HUES64 (cell line): ENCODE measurements around the gene B3GALT6. TPM values are rescaled to one million over a fixed set of nuclear protein-coding genes. Genes with fewer than 3 reads are reported as not detected.
"Not testable (repeated sequence)": the region's sequence is repeated elsewhere in the genome, so short reads cannot be mapped to it uniquely, and the experiment has no call there.

ENCODE experiments used
- H3K27ac ChIP-seq: 2 replicates; pipeline ENCODE4 v1.7.0; 2013; ENCODE audit warnings: low read depth, low read length, inconsistent platforms
- H3K27me3 ChIP-seq: 2 replicates; pipeline ENCODE4 v1.6.1; 2013; ENCODE audit warnings: mild to moderate bottlenecking, low read length; ENCODE audit not compliant: insufficient read depth
- H3K36me3 ChIP-seq: 2 replicates; pipeline ENCODE4 v1.6.1; 2013; ENCODE audit warnings: mild to moderate bottlenecking, low read length; ENCODE audit not compliant: insufficient read depth
- H3K4me1 ChIP-seq: 2 replicates; pipeline ENCODE4 v1.6.1; 2013; ENCODE audit warnings: mild to moderate bottlenecking, low read length, moderate library complexity; ENCODE audit not compliant: insufficient read depth
- H3K4me3 ChIP-seq: 2 replicates; pipeline ENCODE4 v1.5.1; 2013; ENCODE audit warnings: mild to moderate bottlenecking, low read length, moderate library complexity
- H3K9ac ChIP-seq: 2 replicates; pipeline ENCODE4 v1.6.1; 2013; ENCODE audit warnings: mild to moderate bottlenecking, low read depth, low read length
- H3K9me3 ChIP-seq: 2 replicates; pipeline ENCODE4 v1.6.1; 2013; ENCODE audit warnings: low read depth, low read length; ENCODE audit not compliant: insufficient read depth
- WGBS: fragments of 150-250, 120-280 bp; methylation state at CpG from one replicate; pipeline ENCODE4 v1.1.7; 2013; ENCODE audit warnings: missing lambda C conversion rate; 5-methylcytosine and 5-hydroxymethylcytosine counted together
- polyA plus RNA-seq, 2 experiments: library from polyadenylated mRNA; stranded (reverse); fragments of 50-300 nt; gene quantifications; one replicate each; pipeline ENCODE4 v1.2.3, GENCODE V29; 2013

The B3GALT6 gene
- polyA plus RNA-seq (2013, experiment 1 of 2): 20.1 TPM
- 20.8 TPM for polyA plus RNA-seq (2013, experiment 2 of 2)

- H3K27me3 ChIP-seq: no peaks in the 10 kb centered on the region
- H3K9ac ChIP-seq: peak within 1 kb of the TSS; percentile 91
- 22% methylated on average over 100 of the region's 100 CpGs for WGBS
- peak within 1 kb of the TSS; percentile 83 for H3K4me3 ChIP-seq
- H3K9me3 ChIP-seq: no peaks in the 10 kb centered on the region
- H3K4me1 ChIP-seq: 0 out of 2 replicates have a peak, but pooled peaks cover 5% of the 10 kb centered on the region
- H3K36me3 ChIP-seq: peaks cover 21% of the 10 kb centered on the region
- H3K27ac ChIP-seq: peak within 1 kb of the TSS; percentile 78
These were observed at the start of gene B3GALT6 for GRCh38 chr1:1232208-1232795. B3GALT6 (plus strand) TSS chr1:1232237; CDS start chr1:1232279, 42 bp downstream.

- whole genome bisulfite sequencing: 87% methylated on average over 39 of the region's 39 CpGs
- Histone ChIP-seq H3K4me1 (no peaks in the 10 kb centered on the region), H3K9me3 (no peaks in the 10 kb centered on the region), H3K27me3 (no peaks in the 10 kb centered on the region), H3K36me3 (no peaks in the 10 kb centered on the region), H3K27ac (no peak overlapping the region), H3K4me3 (no peak overlapping the region), H3K9ac (no peak overlapping the region)
These were observed 49.4 kb upstream of the B3GALT6 start for GRCh38 chr1:1182491-1183220.

DNA sequence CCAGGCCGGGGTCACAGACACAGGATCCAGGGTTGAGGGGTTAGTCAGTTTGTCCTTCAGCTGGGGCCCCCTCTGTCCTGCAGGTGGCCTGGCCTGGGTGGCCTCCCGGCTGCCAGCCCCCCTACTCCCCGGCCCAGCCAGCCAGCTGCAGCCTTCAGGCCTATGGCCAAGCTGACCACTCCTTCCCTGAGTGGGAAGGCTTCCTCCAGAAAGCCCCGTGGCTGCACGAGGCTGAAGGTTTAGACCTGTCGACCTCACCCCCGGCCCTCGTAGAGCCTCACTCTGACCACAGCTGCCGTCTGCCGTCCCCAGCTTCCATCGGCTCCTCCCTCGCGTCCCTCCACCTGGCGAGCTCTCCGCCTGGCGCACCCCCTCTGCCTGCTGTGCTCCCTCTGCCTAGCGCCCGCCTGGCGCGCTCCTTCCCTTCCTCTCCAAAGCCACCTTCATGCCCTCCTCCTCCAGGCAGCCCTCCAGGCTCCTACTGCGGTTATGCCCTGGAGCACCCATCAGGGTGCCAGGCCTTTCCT, 48.8 kb upstream of the B3GALT6 start:
- Histone ChIP-seq H3K9me3 (no peaks in the 10 kb centered on the region), H3K36me3 (no peaks in the 10 kb centered on the region), H3K27me3 (no peaks in the 10 kb centered on the region), H3K9ac (no peak overlapping the region), H3K4me3 (no peak overlapping the region), H3K27ac (no peak overlapping the region), H3K4me1 (no peaks in the 10 kb centered on the region)
- WGBS: 89% methylated on average over 21 of the region's 21 CpGs

- Histone ChIP-seq H3K9me3 (no peaks in the 10 kb centered on the region), H3K27ac (no peak overlapping the region), H3K4me3 (no peak overlapping the region), H3K4me1 (no peaks in the 10 kb centered on the region), H3K27me3 (no peaks in the 10 kb centered on the region), H3K9ac (no peak overlapping the region), H3K36me3 (no peaks in the 10 kb centered on the region)
- WGBS: 93% methylated on average over 30 of the region's 33 CpGs
These were observed 47.9 kb upstream of the B3GALT6 start for GRCh38 chr1:1183833-1184775.

DNA sequence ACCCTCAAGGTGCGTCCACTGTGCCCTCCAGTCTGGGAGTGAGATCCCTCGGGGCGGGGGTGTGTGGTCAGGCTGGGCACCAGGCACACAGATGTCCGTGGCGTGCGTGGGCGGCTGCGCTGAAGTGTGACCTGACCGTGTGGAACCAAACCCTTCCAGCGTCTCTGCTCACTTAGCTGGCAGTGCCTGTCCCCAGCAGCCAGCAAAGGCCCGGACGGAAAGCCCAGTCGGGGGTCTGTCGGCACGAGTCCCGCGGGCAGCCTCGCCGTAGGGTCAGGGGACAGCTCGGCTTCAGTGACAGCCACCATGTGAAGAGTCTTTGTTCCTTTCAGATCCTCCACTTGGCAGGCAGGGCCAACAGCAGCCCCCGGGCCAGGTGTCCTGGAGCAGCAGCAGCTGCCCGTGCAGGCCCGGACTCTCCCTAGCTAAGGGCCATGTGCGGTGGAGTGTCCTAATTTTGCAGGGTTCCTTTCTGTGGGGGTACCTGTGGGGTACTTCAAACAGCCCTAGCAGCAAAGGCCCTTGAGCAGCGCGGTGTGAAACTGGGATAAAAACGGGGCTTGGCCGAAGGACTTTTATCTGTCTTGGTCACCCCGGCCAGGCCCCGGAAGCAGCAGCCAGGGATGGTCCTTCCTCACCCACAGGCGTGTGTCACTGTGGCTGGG, 46.8 kb upstream of the B3GALT6 start:
- Histone ChIP-seq H3K27me3 (peaks cover 2% of the 10 kb centered on the region; the same call in 1 of the 2 replicates), H3K27ac (no peak overlapping the region), H3K36me3 (no peaks in the 10 kb centered on the region), H3K9me3 (no peaks in the 10 kb centered on the region), H3K9ac (no peak overlapping the region), H3K4me1 (no peaks in the 10 kb centered on the region), H3K4me3 (no peak overlapping the region)
- WGBS: 91% methylated on average over 31 of the region's 31 CpGs

DNA sequence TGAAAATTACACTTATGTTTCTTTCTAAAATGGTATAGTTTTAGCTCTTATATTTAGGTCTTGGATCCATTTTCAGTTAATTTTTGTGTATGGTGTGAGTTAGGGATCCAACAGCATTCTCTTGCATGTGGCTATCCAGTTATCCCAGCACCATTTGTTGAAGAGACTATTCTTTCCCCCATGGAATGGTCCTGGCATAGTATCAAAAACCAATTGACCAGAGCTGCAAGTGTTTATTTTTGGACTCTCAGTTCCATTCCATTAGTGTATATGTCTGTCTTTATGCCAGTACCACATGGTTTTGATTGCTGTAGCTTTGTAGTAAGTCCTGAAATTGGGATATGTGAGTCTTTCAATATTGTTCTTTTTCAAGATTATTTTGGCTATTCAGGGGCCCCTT, 44.1 kb upstream of the B3GALT6 start:
- peaks cover 15% of the 10 kb centered on the region; the same call in 1 of the 2 replicates for H3K9me3 ChIP-seq
- H3K4me3 ChIP-seq: no peak overlapping the region
- H3K36me3 ChIP-seq: no peaks in the 10 kb centered on the region
- no peak overlapping the region for H3K9ac ChIP-seq
- peaks cover 2% of the 10 kb centered on the region; the same call in 1 of the 2 replicates for H3K27me3 ChIP-seq
- no peak overlapping the region for H3K27ac ChIP-seq
- H3K4me1 ChIP-seq: no peaks in the 10 kb centered on the region

DNA sequence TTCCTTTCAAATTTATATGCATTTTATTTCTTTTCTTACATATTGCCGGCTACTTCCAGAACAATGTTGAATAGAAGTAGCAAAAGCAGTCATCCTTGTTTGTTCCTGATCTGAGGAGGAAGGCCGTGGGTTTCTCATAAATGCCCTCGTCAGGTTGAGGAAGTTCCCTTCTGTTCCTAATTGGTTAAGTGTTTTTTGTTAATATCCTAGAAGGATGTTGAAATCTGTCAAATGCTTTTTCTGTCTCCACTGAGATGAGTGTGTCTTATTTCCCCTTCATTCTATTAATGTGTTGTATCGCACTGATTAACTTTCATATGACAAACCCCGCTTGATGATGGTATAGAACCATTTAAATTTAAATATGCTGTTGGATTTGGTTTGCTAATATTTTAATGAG, 42.9 kb upstream of the B3GALT6 start:
- H3K9ac ChIP-seq: no peak overlapping the region
- WGBS: 81% methylated on average over 4 of the region's 5 CpGs
- H3K4me1 ChIP-seq: no peaks in the 10 kb centered on the region
- H3K27me3 ChIP-seq: peaks cover 2% of the 10 kb centered on the region; the same call in 1 of the 2 replicates
- no peak overlapping the region for H3K4me3 ChIP-seq
- H3K27ac ChIP-seq: no peak overlapping the region
- no peaks in the 10 kb centered on the region for H3K36me3 ChIP-seq
- peaks cover 15% of the 10 kb centered on the region; the same call in 1 of the 2 replicates for H3K9me3 ChIP-seq

GRCh38 chr1:1191734-1192133, 40.3 kb upstream of the B3GALT6 start:
- no peaks in the 10 kb centered on the region for H3K4me1 ChIP-seq
- H3K27ac ChIP-seq: no peak overlapping the region
- 94% methylated on average over 11 of the region's 11 CpGs for WGBS
- no peak overlapping the region for H3K4me3 ChIP-seq
- peaks cover 22% of the 10 kb centered on the region; the same call in 1 of the 2 replicates for H3K9me3 ChIP-seq
- no peaks in the 10 kb centered on the region for H3K36me3 ChIP-seq
- H3K9ac ChIP-seq: no peak overlapping the region
- peaks cover 2% of the 10 kb centered on the region; the same call in 1 of the 2 replicates for H3K27me3 ChIP-seq

DNA sequence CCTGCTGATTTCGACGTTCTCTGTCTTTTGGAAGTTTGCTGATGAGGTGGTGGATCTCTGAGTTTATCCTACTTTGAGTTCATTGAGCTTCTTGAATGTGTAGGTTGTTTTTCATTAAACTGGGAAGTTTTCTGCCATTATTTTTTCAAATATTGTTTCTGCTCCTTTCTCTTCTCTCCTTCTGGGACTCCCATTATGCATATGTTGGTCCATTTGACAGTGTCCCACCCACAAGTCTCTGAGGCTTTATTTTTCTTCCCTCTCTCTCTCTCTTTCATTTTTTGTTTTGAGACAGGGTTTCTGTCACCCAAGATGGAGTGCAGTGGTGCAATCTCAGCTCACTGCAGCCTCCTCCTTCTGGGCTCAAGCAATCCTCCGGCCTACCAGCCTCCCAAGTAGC, 37.3 kb upstream of the B3GALT6 start:
- Histone ChIP-seq H3K36me3 (no peaks in the 10 kb centered on the region), H3K4me1 (no peaks in the 10 kb centered on the region), H3K4me3 (no peak overlapping the region), H3K9me3 (peaks cover 22% of the 10 kb centered on the region; the same call in 1 of the 2 replicates), H3K9ac (no peak overlapping the region), H3K27me3 (no peaks in the 10 kb centered on the region), H3K27ac (no peak overlapping the region)
- WGBS: 81% methylated on average over 3 of the region's 3 CpGs

DNA sequence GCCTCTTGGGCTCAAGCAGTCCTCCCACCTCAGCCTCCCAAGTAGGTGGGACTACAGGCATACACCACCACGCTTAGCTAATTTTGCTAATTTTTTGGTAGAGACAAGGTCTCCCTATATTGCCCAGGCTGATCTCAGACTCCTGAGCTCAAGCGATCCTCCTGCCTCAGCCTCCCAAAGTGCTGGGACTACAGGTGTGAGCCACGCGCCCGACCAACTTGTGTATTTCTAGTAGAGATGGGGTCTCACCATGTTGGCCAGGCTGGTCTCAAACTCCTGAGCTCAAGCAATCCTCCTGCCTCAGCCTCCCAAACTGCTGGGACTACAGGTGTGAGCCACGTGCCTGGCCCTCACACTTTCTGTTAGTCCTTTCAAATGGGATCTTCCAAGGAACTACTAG, 36.3 kb upstream of the B3GALT6 start:
- 96% methylated on average over 6 of the region's 6 CpGs for WGBS
- not testable (repeated sequence) for H3K27me3 ChIP-seq, H3K4me3 ChIP-seq, H3K27ac ChIP-seq, H3K4me1 ChIP-seq, H3K36me3 ChIP-seq, H3K9ac ChIP-seq
- H3K9me3 ChIP-seq: peaks cover 22% of the 10 kb centered on the region; the same call in 1 of the 2 replicates
